GM18870 (cell line): ENCODE results near the gene NPIPA2.
"Not testable (repeated sequence)": the region's sequence is repeated elsewhere in the genome, so short reads cannot be mapped to it uniquely, and the experiment has no call there.

ENCODE experiments used
- ATAC-seq: cut with Tn5 transposase; IDR thresholded peaks from one replicate; pipeline ENCODE4 v1.9.1; 2021; ENCODE audit warnings: moderate library complexity; ENCODE audit not compliant: unreplicated experiment

The NPIPA2 gene

GRCh38 chr16:14742273-14743128, at the start of gene NPIPA2:
TSS of gene NPIPA2 (plus strand) at chr16:14742533. CDS start at chr16:14748066, 5,533 bp downstream.
- peak; percentile 92 for ATAC-seq

GRCh38 chr16:14694129-14694528, 48.2 kb upstream of the NPIPA2 start, which contains the start of gene PLA2G10:
TSS of gene PLA2G10 (minus strand) at chr16:14694308. CDS start at chr16:14694229, 79 bp downstream.
- not testable (repeated sequence) for ATAC-seq

- ATAC-seq: not testable (repeated sequence)
These were observed 40.5 kb upstream of the NPIPA2 start for GRCh38 chr16:14701859-14702258.

DNA sequence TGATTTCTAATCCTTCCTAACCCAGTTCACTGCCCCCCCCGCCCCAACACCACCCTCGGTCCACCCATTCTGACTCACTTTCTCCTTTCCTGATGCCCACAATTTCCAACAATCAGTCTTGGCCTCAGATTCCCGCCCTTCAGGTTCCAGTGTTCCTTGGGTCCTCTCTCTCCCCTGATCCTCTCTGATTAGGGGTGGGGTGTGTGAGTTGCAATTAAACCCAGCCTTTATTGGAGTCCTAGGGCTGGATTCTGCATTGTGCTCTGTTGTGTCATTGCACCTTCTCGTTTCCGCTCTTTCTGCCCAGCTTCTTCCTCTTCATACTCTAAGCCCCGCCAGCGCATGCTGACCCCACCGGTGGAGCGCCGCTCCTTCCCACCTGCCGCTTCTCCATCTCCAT, 39.7 kb upstream of the NPIPA2 start:
- not testable (repeated sequence) for ATAC-seq

- peak; percentile 75 for ATAC-seq
These were observed 38.9 kb upstream of the NPIPA2 start, which contains the start of gene NPIPA3 for GRCh38 chr16:14703156-14704011. TSS of gene NPIPA3 (plus strand) at chr16:14703411. CDS start at chr16:14708944, 5,533 bp downstream.

GRCh38 chr16:14733233-14733632, 9.1 kb upstream of the NPIPA2 start:
- ATAC-seq: not testable (repeated sequence)

DNA sequence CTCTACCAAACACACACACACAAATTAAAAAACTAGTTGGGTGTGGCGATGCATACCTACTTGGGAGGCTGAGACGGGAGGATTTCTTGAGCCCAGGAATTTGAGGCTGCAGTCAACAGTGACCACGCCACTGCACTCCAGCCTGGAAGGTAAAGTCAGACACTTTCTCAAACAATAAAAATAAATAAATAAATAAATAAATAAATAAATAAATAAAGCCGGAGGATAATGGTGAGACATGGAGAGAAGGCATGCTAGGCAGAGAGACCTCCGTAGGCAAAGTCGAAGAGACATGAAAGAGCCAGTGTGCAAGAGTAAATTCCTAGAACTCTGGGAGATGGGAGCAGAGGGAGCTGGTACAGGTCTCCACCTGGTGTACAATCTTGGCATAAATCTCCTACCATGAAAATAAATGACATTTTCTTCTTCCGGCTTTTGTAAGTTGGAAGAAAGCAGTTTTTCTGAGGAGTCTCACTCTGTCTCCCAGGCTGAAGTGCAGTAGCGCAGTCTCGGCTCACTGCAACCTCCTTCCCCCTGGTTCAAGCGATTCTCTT, 1.4 kb upstream of the NPIPA2 start:
- not testable (repeated sequence) for ATAC-seq

DNA sequence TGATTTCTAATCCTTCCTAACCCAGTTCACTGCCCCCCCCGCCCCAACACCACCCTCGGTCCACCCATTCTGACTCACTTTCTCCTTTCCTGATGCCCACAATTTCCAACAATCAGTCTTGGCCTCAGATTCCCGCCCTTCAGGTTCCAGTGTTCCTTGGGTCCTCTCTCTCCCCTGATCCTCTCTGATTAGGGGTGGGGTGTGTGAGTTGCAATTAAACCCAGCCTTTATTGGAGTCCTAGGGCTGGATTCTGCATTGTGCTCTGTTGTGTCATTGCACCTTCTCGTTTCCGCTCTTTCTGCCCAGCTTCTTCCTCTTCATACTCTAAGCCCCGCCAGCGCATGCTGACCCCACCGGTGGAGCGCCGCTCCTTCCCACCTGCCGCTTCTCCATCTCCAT, 539 bp upstream of the NPIPA2 start:
- ATAC-seq: not testable (repeated sequence)

- not testable (repeated sequence) for ATAC-seq
These were observed 31.3 kb downstream of the NPIPA2 start for GRCh38 chr16:14773654-14774053.

- ATAC-seq: not testable (repeated sequence)
These were observed 33.3 kb downstream of the NPIPA2 start for GRCh38 chr16:14775624-14776023.

GRCh38 chr16:14776763-14777162, 34.4 kb downstream of the NPIPA2 start:
- not testable (repeated sequence) for ATAC-seq

GRCh38 chr16:14779368-14779877, 37.1 kb downstream of the NPIPA2 start:
- ATAC-seq: not testable (repeated sequence)

DNA sequence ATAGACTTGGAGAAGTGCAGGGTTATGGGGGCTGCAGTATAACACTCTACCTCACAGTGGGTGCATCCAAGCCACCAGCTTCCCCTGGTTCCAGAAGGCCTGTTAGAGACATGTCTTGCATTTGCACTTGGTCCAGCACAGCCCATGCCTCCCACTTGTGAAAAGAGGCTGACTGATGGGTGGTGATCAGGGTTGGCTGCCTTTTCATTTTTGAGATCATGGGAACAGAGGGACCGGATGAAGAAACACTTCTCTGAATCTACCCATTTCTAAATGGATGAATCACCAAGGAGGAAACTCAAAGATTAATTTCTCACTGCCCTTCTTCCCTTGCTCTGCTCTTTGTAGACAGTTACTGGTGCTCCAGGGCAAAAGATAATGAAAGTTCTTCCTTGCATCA, 43.8 kb downstream of the NPIPA2 start:
- ATAC-seq: not testable (repeated sequence)

DNA sequence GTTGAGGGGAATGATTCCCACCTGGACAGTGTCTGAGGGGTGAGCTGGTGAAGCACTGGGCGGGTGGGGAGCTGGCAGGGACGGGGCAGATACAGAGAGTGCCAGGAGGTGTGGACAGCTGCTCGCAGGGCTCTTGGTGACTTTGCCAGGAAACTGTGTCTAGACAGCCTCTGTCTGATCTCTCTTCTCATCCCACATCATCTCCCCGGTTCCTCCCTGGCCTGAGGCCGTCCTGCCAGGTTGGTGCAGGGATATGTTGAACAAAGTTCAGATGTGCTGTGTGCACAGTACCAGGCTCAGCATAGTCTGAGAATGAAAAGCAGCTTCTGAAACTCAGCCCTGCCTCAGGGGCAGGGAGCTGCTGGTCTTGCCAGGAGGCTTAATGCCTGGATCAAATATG, 47.2 kb downstream of the NPIPA2 start:
- ATAC-seq: not testable (repeated sequence)

- ATAC-seq: not testable (repeated sequence)
These were observed 48.1 kb downstream of the NPIPA2 start for GRCh38 chr16:14790320-14790956.

GRCh38 chr16:14792914-14793313, 50.6 kb downstream of the NPIPA2 start:
- not testable (repeated sequence) for ATAC-seq

GRCh38 chr16:14797558-14797957, 55.2 kb downstream of the NPIPA2 start:
- ATAC-seq: not testable (repeated sequence)

GRCh38 chr16:14803577-14803976, 61.2 kb downstream of the NPIPA2 start:
- not testable (repeated sequence) for ATAC-seq

DNA sequence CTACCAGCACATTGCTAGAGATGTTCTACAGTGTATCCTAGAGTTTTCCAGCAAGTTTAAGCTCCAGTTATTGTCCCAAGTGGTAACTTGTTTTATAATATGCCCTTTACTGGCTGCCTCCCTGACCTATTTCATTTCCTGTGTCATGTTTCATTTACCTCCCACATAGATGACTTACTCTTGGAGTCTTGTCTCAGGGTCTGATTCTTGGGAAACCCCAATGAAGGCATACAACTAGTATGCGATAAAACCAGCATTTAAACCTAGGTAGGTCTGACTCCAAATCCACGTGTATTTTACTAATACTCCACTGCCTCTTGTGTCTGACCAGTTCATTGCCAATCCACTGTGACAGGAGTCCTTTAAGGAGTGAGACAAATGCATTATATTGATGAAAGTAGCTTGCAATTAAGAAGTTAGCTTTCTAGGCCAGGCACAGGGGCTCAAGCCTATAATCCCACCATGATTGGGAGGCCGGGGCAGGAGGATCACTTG, 64.9 kb downstream of the NPIPA2 start:
- not testable (repeated sequence) for ATAC-seq

DNA sequence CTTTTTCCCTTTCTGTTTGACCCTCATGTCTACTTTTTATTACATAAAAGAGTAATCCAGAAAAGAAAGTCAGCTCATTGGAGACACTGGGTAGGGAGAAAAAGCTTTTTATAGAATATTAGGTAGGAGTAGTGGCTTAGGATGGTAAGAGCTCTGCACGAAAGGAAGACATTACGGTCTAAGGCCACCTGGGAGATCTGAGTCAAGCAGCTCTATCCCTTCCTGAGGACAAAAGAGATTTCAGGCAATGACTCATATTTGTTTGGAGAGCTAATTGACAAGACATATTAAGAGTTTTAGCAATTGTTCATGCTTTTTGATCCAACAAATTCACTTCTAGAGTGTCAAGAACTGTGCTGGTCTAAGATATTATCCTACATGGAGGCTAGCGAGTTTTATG, 71.6 kb downstream of the NPIPA2 start:
- not testable (repeated sequence) for ATAC-seq
